Stimulated activated CD4-positive, alpha-beta T cell treated with anti-CD3 and anti-CD28 coated beads, Interleukin-12 subunit alpha, Interleukin-12 subunit beta, amount 100 ng/mL, for 24 hours (primary cell): ENCODE data around the gene PRR29.

ENCODE experiments used
- DNase-seq, 2 experiments: peaks; one replicate each; pipeline ENCODE4 v3.0.0-alpha.2; 2020; ENCODE audit warnings: low read depth in 2 of 2

PRR29 gene

GRCh38 chr17:63998050-63998720 is at the start of gene PRR29:
PRR29 (plus strand) TSS chr17:63998351; CDS start chr17:63998365, 14 bp downstream.
- DNase-seq, result peak; percentile 35 to 65

GRCh38 chr17:63948521-63948920 is 49.6 kb upstream of the PRR29 start:
- DNase-seq, result no peak

GRCh38 chr17:63949576-63950250 is 48.4 kb upstream of the PRR29 start:
- DNase-seq, result no peak

GRCh38 chr17:63950940-63951907 is 46.9 kb upstream of the PRR29 start:
- no peak for DNase-seq

GRCh38 chr17:63954402-63955063 is 43.6 kb upstream of the PRR29 start:
- no peak for DNase-seq

GRCh38 chr17:63955232-63955631 is 42.9 kb upstream of the PRR29 start:
- no peak for DNase-seq

- no peak for DNase-seq
Measured at GRCh38 chr17:63955791-63956190, 42.4 kb upstream of the PRR29 start.

- no peak for DNase-seq
Measured at GRCh38 chr17:63956296-63956920, 41.7 kb upstream of the PRR29 start.

GRCh38 chr17:63960006-63960405 is 38.1 kb upstream of the PRR29 start:
- DNase-seq, result no peak

- no peak for DNase-seq
Measured at GRCh38 chr17:63960430-63960829, 37.7 kb upstream of the PRR29 start.

GRCh38 chr17:63961355-63962212 is 36.6 kb upstream of the PRR29 start:
- peak in 1 of 2 experiments; percentile 41 for DNase-seq

- no peak for DNase-seq
Measured at GRCh38 chr17:63962298-63962744, 35.8 kb upstream of the PRR29 start.

- no peak for DNase-seq
Measured at GRCh38 chr17:63963123-63963522, 35.0 kb upstream of the PRR29 start.

GRCh38 chr17:63966646-63967264 is 31.4 kb upstream of the PRR29 start:
- DNase-seq, result no peak

- DNase-seq, result no peak
Measured at GRCh38 chr17:63967953-63968352, 30.2 kb upstream of the PRR29 start.

- DNase-seq, result no peak
Measured at GRCh38 chr17:63969278-63969677, 28.9 kb upstream of the PRR29 start.

GRCh38 chr17:63972796-63973195 is 25.4 kb upstream of the PRR29 start, which contains the start of gene SCN4A:
SCN4A (minus strand) TSS chr17:63972918; CDS start chr17:63972841, 77 bp downstream.
- no peak for DNase-seq

GRCh38 chr17:63973247-63973646 is 24.9 kb upstream of the PRR29 start:
- DNase-seq, result no peak

- DNase-seq, result no peak
Measured at GRCh38 chr17:63973930-63974593, 24.1 kb upstream of the PRR29 start.
